AG04450 (cell line): ENCODE measurements around the gene BABAM2. TPM values are rescaled to one million over a fixed set of nuclear protein-coding genes. Genes with fewer than 3 reads are reported as not detected.

ENCODE experiments used
- CTCF ChIA-PET: fragments of 300-600, 350-600 bp; formaldehyde crosslinking; extraction: SDS; loops from one replicate; lab custom pipeline; 2022; ENCODE audit warnings: antibody characterized with exemption, inconsistent platforms; lab: Charles Lee
- POLR2A ChIA-PET: fragments of 350-600 bp; formaldehyde crosslinking; extraction: SDS; loops from one replicate; lab custom pipeline; 2021; ENCODE audit warnings: antibody characterized with exemption, inconsistent platforms; lab: Yijun Ruan, JAX
- DNase-seq: peaks from one replicate; pipeline ENCODE4 v3.0.0-alpha.2; 2011; ENCODE audit warnings: low read depth, low spot score
- H3K27ac ChIP-seq: one replicate; pipeline ENCODE4 v1.5.1; 2012; ENCODE audit warnings: low read depth, low read length, control low read depth
- H3K27me3 ChIP-seq: one replicate; pipeline ENCODE4 v1.6.0; 2012; ENCODE audit warnings: low read length; ENCODE audit not compliant: control insufficient read depth, insufficient read depth
- H3K4me3 ChIP-seq: 2 replicates; pipeline ENCODE4 v1.5.1; 2011; ENCODE audit warnings: mild to moderate bottlenecking, low read depth, low read length, control low read depth
- H3K9me3 ChIP-seq: 2 replicates; pipeline ENCODE4 v1.5.1; 2012; ENCODE audit warnings: low read length; ENCODE audit not compliant: control insufficient read depth, insufficient read depth
- polyA plus RNA-seq: library from polyadenylated mRNA; depleted of rRNA; stranded (reverse); fragments of >200 nt; gene quantifications from 2 replicates; pipeline ENCODE4 v1.2.3, GENCODE V29; 2011
- TF ChIP-seq, protein P1 (sequence below): IDR thresholded peaks from 2 replicates; pipeline ENCODE4 v1.5.1; 2011; ENCODE audit warnings: low read depth, low read length, control low read depth, inconsistent platforms

Gene BABAM2
- polyA plus RNA-seq, 1 experiment = 44.5 TPM

DNA sequence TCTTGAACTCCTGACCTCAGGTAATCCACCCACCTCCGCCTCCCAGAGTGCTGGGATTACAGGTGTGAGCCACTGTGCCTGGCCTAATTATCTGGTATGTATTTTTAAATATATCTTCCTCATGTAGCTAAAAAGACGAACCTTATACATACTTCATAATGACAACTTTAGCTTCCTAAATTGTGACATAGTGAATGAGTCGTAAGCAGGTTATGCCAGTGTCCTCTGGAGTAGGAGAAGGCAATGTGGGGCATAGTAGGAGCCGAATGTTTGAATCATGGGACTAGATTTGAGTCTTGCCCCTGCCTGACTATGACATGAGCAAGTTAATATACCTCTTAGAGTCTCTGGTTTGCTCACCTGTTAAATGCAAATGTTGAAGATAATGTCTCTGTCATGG, 406.4 kb downstream of the BABAM2 start:
- H3K9me3 ChIP-seq = no peaks in the 10 kb centered on the region
- DNase-seq = no peak
- no peaks in the 10 kb centered on the region for H3K27me3 ChIP-seq
- ChIA-PET CTCF (no interaction called here), POLR2A (no interaction called here)
- no peak overlapping the region for H3K4me3 ChIP-seq
- TF ChIP-seq, protein P1, sequence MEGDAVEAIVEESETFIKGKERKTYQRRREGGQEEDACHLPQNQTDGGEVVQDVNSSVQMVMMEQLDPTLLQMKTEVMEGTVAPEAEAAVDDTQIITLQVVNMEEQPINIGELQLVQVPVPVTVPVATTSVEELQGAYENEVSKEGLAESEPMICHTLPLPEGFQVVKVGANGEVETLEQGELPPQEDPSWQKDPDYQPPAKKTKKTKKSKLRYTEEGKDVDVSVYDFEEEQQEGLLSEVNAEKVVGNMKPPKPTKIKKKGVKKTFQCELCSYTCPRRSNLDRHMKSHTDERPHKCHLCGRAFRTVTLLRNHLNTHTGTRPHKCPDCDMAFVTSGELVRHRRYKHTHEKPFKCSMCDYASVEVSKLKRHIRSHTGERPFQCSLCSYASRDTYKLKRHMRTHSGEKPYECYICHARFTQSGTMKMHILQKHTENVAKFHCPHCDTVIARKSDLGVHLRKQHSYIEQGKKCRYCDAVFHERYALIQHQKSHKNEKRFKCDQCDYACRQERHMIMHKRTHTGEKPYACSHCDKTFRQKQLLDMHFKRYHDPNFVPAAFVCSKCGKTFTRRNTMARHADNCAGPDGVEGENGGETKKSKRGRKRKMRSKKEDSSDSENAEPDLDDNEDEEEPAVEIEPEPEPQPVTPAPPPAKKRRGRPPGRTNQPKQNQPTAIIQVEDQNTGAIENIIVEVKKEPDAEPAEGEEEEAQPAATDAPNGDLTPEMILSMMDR = no peak
- H3K27ac ChIP-seq = no peak overlapping the region

DNA sequence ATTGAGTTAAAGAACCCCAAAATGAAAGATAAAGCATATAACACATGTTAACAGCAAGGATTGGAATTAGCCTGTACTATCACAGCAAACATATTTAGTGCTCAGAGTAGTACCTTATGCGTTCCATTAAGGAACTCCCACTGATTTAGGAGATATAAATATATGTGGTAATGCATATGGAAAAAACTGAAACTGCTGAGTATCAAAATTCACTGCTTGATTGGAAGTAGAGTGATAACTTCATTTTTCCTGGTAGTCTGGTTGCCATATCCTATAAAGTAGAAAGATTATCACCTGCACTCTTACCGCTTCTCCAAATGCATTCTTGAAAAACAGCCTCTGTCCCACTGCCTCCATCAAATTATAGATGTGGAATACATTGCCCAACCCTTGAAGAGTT, 407.0 kb downstream of the BABAM2 start:
- Histone ChIP-seq H3K27ac (no peak overlapping the region), H3K9me3 (no peaks in the 10 kb centered on the region), H3K4me3 (no peak overlapping the region), H3K27me3 (no peaks in the 10 kb centered on the region)
- ChIA-PET POLR2A (no interaction called here), CTCF (no interaction called here)
- TF ChIP-seq, protein P1 = no peak
- no peak for DNase-seq

DNA sequence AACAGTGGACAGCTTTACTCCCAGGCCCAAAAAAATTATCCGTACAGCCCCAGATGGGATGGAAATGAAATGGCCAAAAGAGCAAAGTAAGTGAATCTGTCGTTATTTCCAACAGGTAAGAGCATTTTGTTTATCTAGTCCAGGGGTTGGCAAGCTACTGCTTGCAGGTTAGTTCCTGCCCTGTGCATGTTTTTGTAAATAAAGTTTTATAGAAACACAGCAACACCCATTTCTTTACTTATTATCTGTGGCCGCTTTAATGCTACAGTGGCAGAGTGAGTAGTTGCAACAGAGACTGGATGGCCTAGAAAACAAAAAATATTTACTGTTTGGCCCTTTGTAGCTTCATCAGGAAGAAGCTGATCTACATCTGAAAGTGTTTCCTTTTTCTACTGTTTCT, 407.9 kb downstream of the BABAM2 start:
- ChIA-PET POLR2A (no interaction called here), CTCF (interaction anchor here (1.4 kb wide), 1 partner anchor 575 kb away, joined by 5 read pairs; no protein-coding TSS in a partner anchor)
- Histone ChIP-seq H3K4me3 (no peak overlapping the region), H3K27me3 (no peaks in the 10 kb centered on the region), H3K9me3 (no peaks in the 10 kb centered on the region), H3K27ac (no peak overlapping the region)
- no peak for DNase-seq
- TF ChIP-seq, protein P1 = no peak

DNA sequence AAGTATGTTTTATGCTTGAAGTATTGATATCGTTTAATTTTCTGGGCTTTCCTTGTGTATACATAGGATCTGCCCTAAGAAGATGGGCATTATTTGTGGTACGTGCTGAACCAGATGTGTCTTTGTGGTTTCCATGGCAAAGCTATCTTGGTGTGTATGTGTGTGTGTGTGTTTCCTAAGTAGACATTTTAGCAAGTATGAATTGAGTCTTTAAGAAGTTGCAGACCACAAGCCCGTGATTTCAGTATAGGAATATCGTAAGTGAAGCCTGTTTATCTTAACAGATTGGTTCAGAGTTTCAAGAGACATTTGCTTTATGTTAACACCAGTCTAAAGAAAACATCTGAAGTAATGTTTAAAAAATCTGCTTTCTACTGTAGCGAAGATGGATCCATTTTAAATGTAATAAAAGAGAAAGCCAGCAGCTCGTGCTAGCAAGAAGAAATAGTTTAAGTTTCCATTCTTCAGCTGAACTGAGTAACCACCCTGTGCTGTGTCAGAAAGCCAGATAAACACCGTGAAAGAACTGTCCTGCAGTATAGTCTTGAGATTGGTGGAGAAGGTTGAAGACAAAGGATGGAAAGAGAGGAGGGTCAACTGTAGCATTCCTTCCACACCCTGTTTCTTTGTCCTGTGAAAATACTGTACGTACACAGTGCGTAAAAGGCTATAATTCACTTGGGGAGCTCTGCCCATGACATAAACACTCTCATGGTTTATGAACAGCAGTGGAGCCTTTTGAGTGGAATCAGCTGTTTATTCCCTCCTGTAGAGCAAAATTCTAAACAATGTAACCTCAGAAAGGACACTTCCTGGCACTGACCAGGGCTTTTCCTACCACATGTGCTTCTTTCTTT, 410.2 kb downstream of the BABAM2 start:
- CTCF ChIA-PET = interaction anchor here (1.0 kb wide), 1 partner anchor 617 kb away, joined by 3 read pairs; no protein-coding TSS in a partner anchor
- Histone ChIP-seq H3K4me3 (peak overlapping the region; percentile 37), H3K9me3 (peaks cover 4% of the 10 kb centered on the region), H3K27me3 (no peaks in the 10 kb centered on the region), H3K27ac (peak overlapping the region; percentile 98)
- DNase-seq = peak; percentile 95
- TF ChIP-seq, protein P1 = no peak
- POLR2A ChIA-PET = interaction anchor here (0.5 to 2.0 kb wide), 15 partner anchors 13 to 502 kb away, joined by 3 to 20 read pairs (median 5); partner anchors contain the start of gene FOSL2

DNA sequence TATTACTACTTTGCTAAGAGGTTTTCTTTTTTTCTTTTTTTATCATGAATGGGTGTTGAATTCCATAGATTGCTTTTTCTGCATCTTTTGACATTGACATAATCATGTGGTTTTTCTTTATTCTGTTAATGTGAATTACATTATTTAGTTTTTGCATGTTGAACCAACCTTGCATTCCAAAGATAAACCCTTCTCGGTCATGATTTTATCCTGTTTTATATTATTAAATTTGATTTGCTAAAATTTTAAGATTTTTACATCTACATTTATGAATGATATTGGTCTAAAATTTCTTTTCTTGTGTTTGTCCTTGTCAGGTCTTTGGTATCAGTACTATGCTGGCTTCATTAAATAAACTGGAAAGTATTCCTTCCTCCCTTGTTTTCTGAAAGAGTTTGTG, 414.7 kb downstream of the BABAM2 start:
- H3K9me3 ChIP-seq = peaks cover 4% of the 10 kb centered on the region
- ChIA-PET POLR2A (no interaction called here), CTCF (interaction anchor here (1.2 kb wide), 1 partner anchor 601 kb away, joined by 3 read pairs; no protein-coding TSS in a partner anchor)
- H3K27ac ChIP-seq = no peak overlapping the region
- H3K4me3 ChIP-seq = no peak overlapping the region
- TF ChIP-seq, protein P1 = no peak
- no peaks in the 10 kb centered on the region for H3K27me3 ChIP-seq
- DNase-seq = no peak
